Suprapubic skin (tissue), 4 donors: ENCODE measurements around the gene LMLN.

ENCODE experiments used
- CTCF ChIP-seq, 2 donors: fragments of 200-600 bp in 1 of 2; fragments of 450-650 bp in 1 of 2; sonication (generic) in 1 of 2; IDR thresholded peaks; one replicate each; pipeline ENCODE4 v1.5.1; 2016 to 2019; ENCODE audit warnings: antibody characterized with exemption in 2 of 2, mild to moderate bottlenecking in 1 of 2, moderate library complexity in 1 of 2
- EP300 ChIP-seq: sonication (generic); formaldehyde crosslinking; IDR thresholded peaks from one replicate; pipeline ENCODE4 v1.6.1; 2017; ENCODE audit warnings: antibody characterized with exemption
- POLR2A ChIP-seq, 2 donors: fragments of 450-650 bp; IDR thresholded peaks; one replicate each; pipeline ENCODE4 v1.6.1; 2017; ENCODE audit warnings: antibody characterized with exemption in 2 of 2, mild to moderate bottlenecking in 2 of 2, moderate library complexity in 2 of 2
- POLR2AphosphoS5 ChIP-seq, 3 donors: sonication (generic); formaldehyde crosslinking; IDR thresholded peaks; one replicate each; pipeline ENCODE4 v1.6.1; 2017; ENCODE audit warnings: antibody characterized with exemption in 3 of 3

- TF ChIP-seq CTCF (IDR thresholded peaks at IDR 0.05), result no peak
- TF ChIP-seq POLR2AphosphoS5 (IDR thresholded peaks at IDR 0.05), result no peak
- no peak for TF ChIP-seq POLR2A (IDR thresholded peaks at IDR 0.05)
- no peak for TF ChIP-seq EP300
These were observed 67.2 kb downstream of the LMLN start for GRCh38 chr3:198027045-198027798.
